ENCODE data around the gene GPATCH8.

GPATCH8 gene

GRCh38 chr17:44352828-44353671, 150.2 kb downstream of the GPATCH8 start:
- DNase-seq (ENCODE audit: low spot score): no peak
- in situ Hi-C loops (cut with MboI; ENCODE audit: low sequenced_read_pairs, unreplicated experiment): no loop called here
- no peak for TF ChIP-seq CTCF (IDR thresholded peaks at IDR 0.05; ENCODE audit: borderline replicate concordance, control extremely low read depth, extremely low read depth, insufficient read depth, missing control alignments)

GRCh38 chr17:44351961-44352827, 151.0 kb downstream of the GPATCH8 start:
- peak; percentile 22 for DNase-seq (ENCODE audit: low spot score)
- in situ Hi-C loops (cut with MboI; ENCODE audit: low sequenced_read_pairs, unreplicated experiment): no loop called here
- no peak for TF ChIP-seq CTCF (IDR thresholded peaks at IDR 0.05; ENCODE audit: borderline replicate concordance, control extremely low read depth, extremely low read depth, insufficient read depth, missing control alignments)

- peak; percentile 20 for DNase-seq (ENCODE audit: low spot score)
- no peak for TF ChIP-seq CTCF (IDR thresholded peaks at IDR 0.05; ENCODE audit: borderline replicate concordance, control extremely low read depth, extremely low read depth, insufficient read depth, missing control alignments)
- in situ Hi-C loops (cut with MboI; ENCODE audit: low sequenced_read_pairs, unreplicated experiment): no loop called here
Observed at GRCh38 chr17:44351464-44351863, 151.7 kb downstream of the GPATCH8 start.

GRCh38 chr17:44350733-44351226, 152.4 kb downstream of the GPATCH8 start:
- TF ChIP-seq CTCF (IDR thresholded peaks at IDR 0.05; ENCODE audit: borderline replicate concordance, control extremely low read depth, extremely low read depth, insufficient read depth, missing control alignments): peak; percentile 87
- in situ Hi-C loops (cut with MboI; ENCODE audit: low sequenced_read_pairs, unreplicated experiment): no loop called here
- peak; percentile 86 for DNase-seq (ENCODE audit: low spot score)

GRCh38 chr17:44349553-44350070, 153.6 kb downstream of the GPATCH8 start:
- no peak for TF ChIP-seq CTCF (IDR thresholded peaks at IDR 0.05; ENCODE audit: borderline replicate concordance, control extremely low read depth, extremely low read depth, insufficient read depth, missing control alignments)
- no peak for DNase-seq (ENCODE audit: low spot score)
- in situ Hi-C loops (cut with MboI; ENCODE audit: low sequenced_read_pairs, unreplicated experiment): no loop called here

- no peak for DNase-seq (ENCODE audit: low spot score)
- in situ Hi-C loops (cut with MboI; ENCODE audit: low sequenced_read_pairs, unreplicated experiment): no loop called here
Observed at GRCh38 chr17:44348988-44349364, 154.2 kb downstream of the GPATCH8 start.

More at GRCh38 chr17:44348988-44349364, 154.2 kb downstream of the GPATCH8 start:
- TF ChIP-seq CTCF (IDR thresholded peaks at IDR 0.05; ENCODE audit: borderline replicate concordance, control extremely low read depth, extremely low read depth, insufficient read depth, missing control alignments): no peak
